ENCODE data around the gene SAMHD1. TPM values are rescaled to one million over a fixed set of nuclear protein-coding genes. Genes with fewer than 3 reads are reported as not detected.

Gene SAMHD1
- total and polyA plus RNA-seq, 2 of the 13 experiments (the other 11 are each of a cell fraction or from before 2014, with no cell fraction given) = 16.9 to 43.5 TPM

DNA sequence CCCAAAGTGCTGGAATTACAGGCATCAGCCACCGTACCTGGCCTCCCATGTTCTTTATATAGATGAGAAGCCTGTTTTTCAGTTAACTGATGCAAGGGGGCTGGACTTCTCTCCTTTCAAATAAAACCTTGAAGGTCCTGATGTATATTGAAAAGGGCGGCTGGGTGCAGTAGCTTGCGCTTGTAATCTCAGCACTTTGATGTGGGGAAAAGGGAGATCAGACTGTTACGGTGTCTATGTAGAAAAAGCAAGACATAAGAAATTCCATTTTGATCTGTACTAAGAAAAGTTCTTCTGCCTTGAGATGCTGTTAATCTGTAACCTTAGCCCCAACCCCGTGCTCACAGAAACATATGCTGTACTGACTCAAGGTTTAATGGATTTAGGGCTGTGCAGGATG is 16.1 kb upstream of the SAMHD1 start:
- Histone ChIP-seq H4K20me1 (ENCODE audit: insufficient read depth, low read length) (no peaks in the 10 kb centered on the region), H3K4me1 (ENCODE audit: insufficient read depth, low read length) (peaks cover 33% of the 10 kb centered on the region), H2AFZ (ENCODE audit: low read length) (no peak overlapping the region), H3K27ac (ENCODE audit: extremely low read length, insufficient read depth, low read length) (no peak overlapping the region), H3K27me3 (ENCODE audit: control insufficient read depth in 1 of 2, insufficient read depth in 2 of 2, low read length in 2 of 2) (no peaks in the 10 kb centered on the region), H3K4me3 (replicated peaks in 1 of 3; ENCODE audit: insufficient read depth in 1 of 3, low read depth in 2 of 3, low read length in 3 of 3) (no peak overlapping the region), H3K9me3 (ENCODE audit: low read length) (peaks cover 6% of the 10 kb centered on the region), H3K36me3 (replicated peaks in 1 of 2; ENCODE audit: control insufficient read depth in 1 of 2, insufficient read depth in 2 of 2, low read length in 2 of 2) (no peaks in the 10 kb centered on the region), H3K79me2 (ENCODE audit: insufficient read depth, low read length) (no peaks in the 10 kb centered on the region), H3K9ac (ENCODE audit: insufficient read depth, low read depth, low read length) (no peak overlapping the region), H3K4me2 (ENCODE audit: low read depth, low read length) (no peak overlapping the region)
- ChIA-PET POLR2A (no interaction called here), CTCF (ENCODE audit: low intra/inter-chr PET ratio, low total read pairs) (no interaction called here)
- DNase-seq (ENCODE audit: low spot score) = no peak
- ATAC-seq = no peak
- WGBS (ENCODE audit: low lambda C conversion rate) = 54% methylated on average over 5 of the region's 5 CpGs
- TF ChIP-seq SAFB2 (CRISPR knock-in tag; IDR thresholded peaks at IDR 0.05; ENCODE audit: borderline replicate concordance, low read depth) = no peak
- TF ChIP-seq, protein P1, sequence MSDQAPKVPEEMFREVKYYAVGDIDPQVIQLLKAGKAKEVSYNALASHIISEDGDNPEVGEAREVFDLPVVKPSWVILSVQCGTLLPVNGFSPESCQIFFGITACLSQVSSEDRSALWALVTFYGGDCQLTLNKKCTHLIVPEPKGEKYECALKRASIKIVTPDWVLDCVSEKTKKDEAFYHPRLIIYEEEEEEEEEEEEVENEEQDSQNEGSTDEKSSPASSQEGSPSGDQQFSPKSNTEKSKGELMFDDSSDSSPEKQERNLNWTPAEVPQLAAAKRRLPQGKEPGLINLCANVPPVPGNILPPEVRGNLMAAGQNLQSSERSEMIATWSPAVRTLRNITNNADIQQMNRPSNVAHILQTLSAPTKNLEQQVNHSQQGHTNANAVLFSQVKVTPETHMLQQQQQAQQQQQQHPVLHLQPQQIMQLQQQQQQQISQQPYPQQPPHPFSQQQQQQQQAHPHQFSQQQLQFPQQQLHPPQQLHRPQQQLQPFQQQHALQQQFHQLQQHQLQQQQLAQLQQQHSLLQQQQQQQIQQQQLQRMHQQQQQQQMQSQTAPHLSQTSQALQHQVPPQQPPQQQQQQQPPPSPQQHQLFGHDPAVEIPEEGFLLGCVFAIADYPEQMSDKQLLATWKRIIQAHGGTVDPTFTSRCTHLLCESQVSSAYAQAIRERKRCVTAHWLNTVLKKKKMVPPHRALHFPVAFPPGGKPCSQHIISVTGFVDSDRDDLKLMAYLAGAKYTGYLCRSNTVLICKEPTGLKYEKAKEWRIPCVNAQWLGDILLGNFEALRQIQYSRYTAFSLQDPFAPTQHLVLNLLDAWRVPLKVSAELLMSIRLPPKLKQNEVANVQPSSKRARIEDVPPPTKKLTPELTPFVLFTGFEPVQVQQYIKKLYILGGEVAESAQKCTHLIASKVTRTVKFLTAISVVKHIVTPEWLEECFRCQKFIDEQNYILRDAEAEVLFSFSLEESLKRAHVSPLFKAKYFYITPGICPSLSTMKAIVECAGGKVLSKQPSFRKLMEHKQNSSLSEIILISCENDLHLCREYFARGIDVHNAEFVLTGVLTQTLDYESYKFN (CRISPR knock-in tag; conservative IDR thresholded peaks at IDR 0.05) = no peak
- no peak for TF ChIP-seq FOXK1 (CRISPR knock-in tag; IDR thresholded peaks at IDR 0.05; ENCODE audit: borderline replicate concordance, low read depth)
- TF ChIP-seq SNRNP70 (IDR thresholded peaks at IDR 0.05; ENCODE audit: low read depth, low read length) = no peak
- no peak for TF ChIP-seq TOPORS (CRISPR knock-in tag; IDR thresholded peaks at IDR 0.05)
- TF ChIP-seq, protein P2, sequence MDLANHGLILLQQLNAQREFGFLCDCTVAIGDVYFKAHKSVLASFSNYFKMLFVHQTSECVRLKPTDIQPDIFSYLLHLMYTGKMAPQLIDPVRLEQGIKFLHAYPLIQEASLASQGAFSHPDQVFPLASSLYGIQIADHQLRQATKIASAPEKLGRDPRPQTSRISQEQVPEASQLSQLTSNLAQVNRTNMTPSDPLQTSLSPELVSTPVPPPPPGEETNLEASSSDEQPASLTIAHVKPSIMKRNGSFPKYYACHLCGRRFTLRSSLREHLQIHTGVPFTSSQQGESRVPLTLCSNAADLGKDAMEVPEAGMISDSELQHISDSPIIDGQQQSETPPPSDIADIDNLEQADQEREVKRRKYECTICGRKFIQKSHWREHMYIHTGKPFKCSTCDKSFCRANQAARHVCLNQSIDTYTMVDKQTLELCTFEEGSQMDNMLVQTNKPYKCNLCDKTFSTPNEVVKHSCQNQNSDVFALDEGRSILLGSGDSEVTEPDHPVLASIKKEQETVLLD (CRISPR knock-in tag; IDR thresholded peaks at IDR 0.05; ENCODE audit: low read depth) = no peak
- intact Hi-C loops (cut with micrococcal nuclease; ENCODE audit: unreplicated experiment) = no loop called here
- in situ Hi-C loops (cut with HindIII; ENCODE audit: extremely low pct_ligation_motif_present, low pct_unique_long_range_greater_than_20kb) = no loop called here
- no peak for FAIRE-seq
- no TSS peak for BruUV-seq (replicated peaks)
